Non-pigmented ciliary epithelial cell (primary cell): ENCODE data around the gene KIF24.
"Not testable (repeated sequence)": the region's sequence is repeated elsewhere in the genome, so short reads cannot be mapped to it uniquely, and the experiment has no call there.

ENCODE experiments used
- DNase-seq: peaks from one replicate; pipeline ENCODE4 v3.0.0-alpha.2; 2010; ENCODE audit warnings: low read depth

KIF24 gene

GRCh38 chr9:34362614-34363214, 33.6 kb upstream of the KIF24 start:
- no peak for DNase-seq

- not testable (repeated sequence) for DNase-seq
These were observed 23.9 kb upstream of the KIF24 start for GRCh38 chr9:34352957-34353356.

- DNase-seq, result not testable (repeated sequence)
These were observed 23.1 kb upstream of the KIF24 start for GRCh38 chr9:34352122-34352652.

- no peak for DNase-seq
These were observed 20.3 kb upstream of the KIF24 start for GRCh38 chr9:34349324-34349723.

GRCh38 chr9:34347800-34348158, 18.7 kb upstream of the KIF24 start:
- DNase-seq, result no peak

GRCh38 chr9:34346873-34347799, 18.1 kb upstream of the KIF24 start:
- DNase-seq, result no peak

GRCh38 chr9:34343605-34344004, 14.5 kb upstream of the KIF24 start:
- no peak for DNase-seq

GRCh38 chr9:34343090-34343489, 14.0 kb upstream of the KIF24 start:
- no peak for DNase-seq

- DNase-seq, result no peak
These were observed 12.7 kb upstream of the KIF24 start for GRCh38 chr9:34341659-34342295.

- no peak for DNase-seq
These were observed 9.8 kb upstream of the KIF24 start for GRCh38 chr9:34338665-34339385.

- not testable (repeated sequence) for DNase-seq
These were observed 9.0 kb upstream of the KIF24 start for GRCh38 chr9:34338079-34338478.

- DNase-seq, result no peak
These were observed 8.3 kb upstream of the KIF24 start for GRCh38 chr9:34337403-34337802.

GRCh38 chr9:34335376-34335775, 6.3 kb upstream of the KIF24 start:
- DNase-seq, result no peak

- DNase-seq, result no peak
These were observed 5.8 kb upstream of the KIF24 start for GRCh38 chr9:34334916-34335315.

GRCh38 chr9:34334337-34334824, 5.3 kb upstream of the KIF24 start:
- DNase-seq, result no peak

GRCh38 chr9:34333836-34334235, 4.8 kb upstream of the KIF24 start:
- no peak for DNase-seq

- no peak for DNase-seq
These were observed 3.3 kb upstream of the KIF24 start for GRCh38 chr9:34332076-34332964.

GRCh38 chr9:34331196-34331595, 2.1 kb upstream of the KIF24 start:
- DNase-seq, result no peak

- no peak for DNase-seq
These were observed 525 bp downstream of the KIF24 start for GRCh38 chr9:34328500-34328986.

- DNase-seq, result no peak
These were observed 2.4 kb downstream of the KIF24 start for GRCh38 chr9:34326690-34327089.
